RWPE1 (cell line): ENCODE data around the gene WDFY4.

Experiments
- CTCF ChIA-PET: fragments of 350-600 bp; sonication (Branson Sonifier 250); formaldehyde crosslinking; extraction: SDS; loops from one replicate; lab custom pipeline; 2021; lab: Yijun Ruan, JAX
- POLR2A ChIA-PET: fragments of 400-600 bp; formaldehyde crosslinking; extraction: SDS; loops from one replicate; lab custom pipeline; 2020; ENCODE audit warnings: antibody characterized with exemption; ENCODE audit not compliant: low non-redundant PET; lab: Yijun Ruan, JAX
- DNase-seq: peaks from one replicate; pipeline ENCODE4 v3.0.0; 2012; ENCODE audit warnings: low spot score
- H3K27ac ChIP-seq: fragments of 450-650 bp; 2 replicates; pipeline ENCODE4 v1.5.1; 2017
- TF ChIP-seq, protein P1 (sequence below): fragments of 450-650 bp; conservative IDR thresholded peaks from 2 replicates; pipeline ENCODE4 v1.5.1; 2017; ENCODE audit warnings: low read depth, mild to moderate bottlenecking

The WDFY4 gene

GRCh38 chr10:48684792-48685623, at the start of gene WDFY4:
Gene WDFY4 (plus strand): TSS chr10:48684873. CDS start chr10:48709733, 24,860 bp downstream.
- CTCF ChIA-PET: no interaction called here
- TF ChIP-seq, protein P1, sequence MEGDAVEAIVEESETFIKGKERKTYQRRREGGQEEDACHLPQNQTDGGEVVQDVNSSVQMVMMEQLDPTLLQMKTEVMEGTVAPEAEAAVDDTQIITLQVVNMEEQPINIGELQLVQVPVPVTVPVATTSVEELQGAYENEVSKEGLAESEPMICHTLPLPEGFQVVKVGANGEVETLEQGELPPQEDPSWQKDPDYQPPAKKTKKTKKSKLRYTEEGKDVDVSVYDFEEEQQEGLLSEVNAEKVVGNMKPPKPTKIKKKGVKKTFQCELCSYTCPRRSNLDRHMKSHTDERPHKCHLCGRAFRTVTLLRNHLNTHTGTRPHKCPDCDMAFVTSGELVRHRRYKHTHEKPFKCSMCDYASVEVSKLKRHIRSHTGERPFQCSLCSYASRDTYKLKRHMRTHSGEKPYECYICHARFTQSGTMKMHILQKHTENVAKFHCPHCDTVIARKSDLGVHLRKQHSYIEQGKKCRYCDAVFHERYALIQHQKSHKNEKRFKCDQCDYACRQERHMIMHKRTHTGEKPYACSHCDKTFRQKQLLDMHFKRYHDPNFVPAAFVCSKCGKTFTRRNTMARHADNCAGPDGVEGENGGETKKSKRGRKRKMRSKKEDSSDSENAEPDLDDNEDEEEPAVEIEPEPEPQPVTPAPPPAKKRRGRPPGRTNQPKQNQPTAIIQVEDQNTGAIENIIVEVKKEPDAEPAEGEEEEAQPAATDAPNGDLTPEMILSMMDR: no peak
- H3K27ac ChIP-seq: no peak within 1 kb of the TSS
- POLR2A ChIA-PET: no interaction called here
- no peak for DNase-seq

DNA sequence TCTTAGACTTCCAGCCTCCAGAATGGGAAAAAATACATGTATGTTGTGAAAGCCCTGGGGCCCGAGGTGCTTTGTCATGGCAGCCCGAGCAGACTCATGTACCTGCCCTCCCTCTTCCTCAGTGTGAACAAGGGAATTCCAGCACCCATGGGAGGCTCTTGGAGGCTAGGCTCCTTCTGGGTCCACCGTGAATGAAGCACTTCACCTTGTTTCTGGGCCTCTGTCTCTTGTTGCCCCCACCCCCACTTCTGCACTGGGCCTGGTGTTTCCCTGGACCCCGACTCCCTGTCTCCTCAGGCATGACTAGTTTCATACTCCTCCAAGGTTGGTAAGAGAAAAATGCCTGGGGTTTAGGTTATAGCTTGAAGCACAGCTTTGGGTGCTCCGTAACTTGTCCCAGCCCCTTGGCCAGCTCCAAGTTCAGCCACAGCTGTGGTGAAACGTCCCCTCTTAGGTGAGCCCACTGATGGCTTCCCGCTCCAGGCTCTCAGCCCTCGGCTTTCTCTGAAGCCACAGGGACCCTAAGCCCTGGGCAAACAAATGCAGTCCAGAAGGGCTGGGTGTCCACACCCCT, 49.6 kb upstream of the WDFY4 start:
- H3K27ac ChIP-seq: no peak overlapping the region
- ChIA-PET CTCF (interaction anchor here (0.7 kb wide), 1 partner anchor 37 kb away, joined by 3 read pairs; no protein-coding TSS in a partner anchor), POLR2A (no interaction called here)
- no peak for DNase-seq
- TF ChIP-seq, protein P1: no peak

- POLR2A ChIA-PET: no interaction called here
- CTCF ChIA-PET: no interaction called here
- no peak overlapping the region for H3K27ac ChIP-seq
- TF ChIP-seq, protein P1: no peak
- DNase-seq: no peak
Observed at GRCh38 chr10:48636231-48636630, 48.4 kb upstream of the WDFY4 start.

GRCh38 chr10:48636901-48637300, 47.8 kb upstream of the WDFY4 start:
- ChIA-PET CTCF (interaction anchor here (0.5 kb wide), 1 partner anchor 165 kb away, joined by 4 read pairs; no protein-coding TSS in a partner anchor), POLR2A (no interaction called here)
- H3K27ac ChIP-seq: no peak overlapping the region
- TF ChIP-seq, protein P1: no peak
- no peak for DNase-seq

DNA sequence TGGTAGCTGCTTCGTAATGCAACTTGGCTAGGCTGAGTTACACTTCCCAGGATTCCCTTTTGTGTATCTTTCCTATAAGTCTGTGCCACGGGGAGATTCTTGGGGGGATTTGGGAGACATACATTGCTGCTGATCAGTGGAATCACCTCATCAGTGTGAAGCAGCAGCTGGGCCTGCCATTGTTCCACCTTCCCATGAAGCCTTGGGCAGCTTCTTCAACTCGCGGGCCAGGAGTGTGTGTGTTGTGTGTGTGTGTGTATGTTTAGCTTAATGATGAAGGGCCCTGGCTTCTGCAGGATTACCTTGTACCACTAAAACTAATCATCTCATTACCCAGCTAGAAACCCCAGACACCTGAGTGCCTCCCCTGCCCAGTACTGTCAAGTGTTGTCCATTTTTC, 46.5 kb upstream of the WDFY4 start:
- ChIA-PET POLR2A (no interaction called here), CTCF (interaction anchor here (0.5 kb wide), 1 partner anchor 879 kb away, joined by 4 read pairs; no protein-coding TSS in a partner anchor)

More for the DNA sequence above, 46.5 kb upstream of the WDFY4 start:
- DNase-seq: no peak
- H3K27ac ChIP-seq: no peak overlapping the region
- TF ChIP-seq, protein P1: no peak
